Activated CD8-positive, alpha-beta memory T cell treated with anti-CD3 and anti-CD28 coated beads, Interleukin-2, amount 10 ng/mL, durations not matched to agents 7 days and 5 days (primary cell): ENCODE results near the gene GOLGA6L9. TPM values are rescaled to one million over a fixed set of nuclear protein-coding genes. Genes with fewer than 3 reads are reported as not detected.
"Not testable (repeated sequence)": the region's sequence is repeated elsewhere in the genome, so short reads cannot be mapped to it uniquely, and the experiment has no call there.

ENCODE experiments used
- ATAC-seq: fragments of 150-1000 bp; cut with Tn5 transposase; one replicate; pipeline ENCODE4 v1.10.0; 2021; ENCODE audit warnings: moderate library complexity
- CTCF ChIA-PET: fragments of 350-600 bp; sonication (Branson Sonifier 250); formaldehyde crosslinking; loops from one replicate; lab custom pipeline; 2021; ENCODE audit warnings: antibody characterized with exemption; lab: Charles Lee
- DNase-seq: peaks from one replicate; pipeline ENCODE4 v3.0.0-alpha.2; 2020
- H3K27ac Mint-ChIP-seq: one replicate; pipeline ENCODE4 v1.8.0; 2021; ENCODE audit warnings: mild to moderate bottlenecking, mixed read lengths
- H3K27me3 Mint-ChIP-seq: one replicate; pipeline ENCODE4 v1.8.0; 2021; ENCODE audit warnings: mixed read lengths
- H3K36me3 Mint-ChIP-seq: one replicate; pipeline ENCODE4 v1.8.0; 2021; ENCODE audit warnings: mild to moderate bottlenecking, mixed read lengths
- H3K4me1 Mint-ChIP-seq: one replicate; pipeline ENCODE4 v1.8.0; 2021; ENCODE audit warnings: mixed read lengths
- H3K4me3 Mint-ChIP-seq: one replicate; pipeline ENCODE4 v1.8.0; 2021; ENCODE audit warnings: mild to moderate bottlenecking, moderate library complexity, mixed read lengths
- H3K9me3 Mint-ChIP-seq: one replicate; pipeline ENCODE4 v1.8.0; 2022; ENCODE audit warnings: low read depth, mixed read lengths
- total RNA-seq, 2 experiments: library from RNA; stranded (reverse); gene quantifications; one replicate each; pipeline ENCODE4 v1.2.3, GENCODE V29; 2021

GOLGA6L9 gene, protein sequence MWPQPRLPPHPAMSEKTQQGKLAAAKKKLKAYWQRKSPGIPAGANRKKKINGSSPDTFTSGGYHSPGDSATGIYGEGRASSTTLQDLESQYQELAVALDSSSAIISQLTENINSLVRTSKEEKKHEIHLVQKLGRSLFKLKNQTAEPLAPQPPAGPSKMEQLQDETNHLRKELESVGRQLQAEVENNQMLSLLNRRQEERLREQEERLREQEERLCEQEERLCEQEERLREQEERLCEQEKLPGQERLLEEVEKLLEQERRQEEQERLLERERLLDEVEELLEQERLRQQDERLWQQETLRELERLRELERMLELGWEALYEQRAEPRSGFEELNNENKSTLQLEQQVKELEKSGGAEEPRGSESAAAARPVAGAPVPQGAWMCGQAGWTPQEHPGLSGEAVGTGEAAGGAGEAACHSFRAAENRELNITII
- total RNA-seq: 1 to 10 TPM; 1.1 to 2.9 TPM

DNA sequence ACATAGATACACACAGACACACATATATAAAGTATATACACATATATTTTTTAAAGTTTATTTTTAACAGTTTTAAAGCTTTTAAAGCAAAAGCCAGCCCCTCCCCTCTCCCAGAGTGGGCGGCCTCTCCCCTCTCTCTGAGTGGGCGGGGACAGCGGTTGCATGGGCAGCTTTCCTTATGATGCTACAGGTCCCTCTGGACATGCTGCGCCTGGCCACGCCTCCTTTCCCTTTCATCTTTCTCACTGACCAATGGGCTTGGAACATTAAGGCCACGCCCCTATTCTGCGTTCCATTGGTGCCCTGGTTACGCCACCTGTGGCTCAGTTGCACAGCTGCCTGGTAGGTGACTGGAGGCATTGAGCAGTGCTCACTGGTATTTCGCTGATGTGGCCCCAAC, at the start of gene GOLGA6L9:
TSS of gene GOLGA6L9 (plus strand) at position 124 of the 400 bp plus-strand sequence. CDS start at position 388, 264 bp downstream.
- H3K4me3 Mint-ChIP-seq, H3K9me3 Mint-ChIP-seq, H3K27ac Mint-ChIP-seq, DNase-seq, H3K36me3 Mint-ChIP-seq, ATAC-seq, H3K27me3 Mint-ChIP-seq, CTCF ChIA-PET, H3K4me1 Mint-ChIP-seq: not testable (repeated sequence)

DNA sequence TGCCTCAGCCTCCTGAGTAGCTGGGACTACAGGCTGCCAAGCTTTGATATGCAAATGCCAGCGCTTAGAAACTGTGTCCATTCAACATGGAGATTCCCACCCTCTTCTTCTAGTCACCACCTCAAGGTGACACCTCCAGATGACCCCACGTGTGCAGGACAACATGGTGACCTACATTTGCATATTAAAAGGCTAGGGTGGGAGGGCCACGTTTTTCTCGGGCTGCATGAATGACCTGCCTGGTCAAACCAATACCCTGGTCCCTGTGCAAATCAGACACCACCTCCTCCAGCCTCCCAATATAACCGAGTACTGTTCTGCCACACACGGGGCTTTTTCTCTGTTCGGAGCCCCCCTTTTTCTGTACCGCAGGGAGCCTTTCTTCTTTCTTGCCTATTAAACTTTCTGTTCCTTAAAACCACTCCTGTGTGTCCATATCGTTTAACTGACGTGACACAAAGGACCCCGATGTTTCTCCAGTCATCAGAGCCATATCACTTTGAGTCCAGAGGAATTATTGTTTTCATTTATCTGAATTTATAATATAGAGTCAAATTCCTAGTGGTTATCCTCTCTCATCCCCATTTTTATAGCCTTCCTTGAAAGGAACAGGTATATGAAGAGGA, 48.2 kb upstream of the GOLGA6L9 start:
- CTCF ChIA-PET, ATAC-seq, H3K9me3 Mint-ChIP-seq, H3K27ac Mint-ChIP-seq, H3K36me3 Mint-ChIP-seq, H3K4me1 Mint-ChIP-seq, H3K4me3 Mint-ChIP-seq, DNase-seq, H3K27me3 Mint-ChIP-seq: not testable (repeated sequence)

DNA sequence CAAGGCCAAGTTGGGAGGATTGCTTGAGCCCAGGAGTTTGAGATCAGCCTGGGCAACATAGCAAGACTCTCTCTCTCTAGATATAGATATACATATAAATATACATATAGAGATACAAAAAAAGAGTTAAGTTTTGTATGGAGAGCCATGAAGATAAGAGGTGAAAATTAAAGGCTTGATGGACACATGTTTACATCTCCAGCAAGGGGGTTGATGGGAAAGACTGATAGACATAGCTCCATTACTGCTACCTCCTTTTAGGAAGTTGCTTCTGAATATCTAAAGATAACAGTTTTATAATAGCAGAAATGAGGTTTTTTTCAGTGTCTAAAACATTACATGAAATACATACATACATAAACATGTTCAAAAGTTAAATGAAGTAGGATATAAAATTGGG, 42.4 kb upstream of the GOLGA6L9 start:
- H3K27ac Mint-ChIP-seq, CTCF ChIA-PET, DNase-seq, H3K4me3 Mint-ChIP-seq, H3K4me1 Mint-ChIP-seq, ATAC-seq, H3K27me3 Mint-ChIP-seq, H3K9me3 Mint-ChIP-seq, H3K36me3 Mint-ChIP-seq: not testable (repeated sequence)

DNA sequence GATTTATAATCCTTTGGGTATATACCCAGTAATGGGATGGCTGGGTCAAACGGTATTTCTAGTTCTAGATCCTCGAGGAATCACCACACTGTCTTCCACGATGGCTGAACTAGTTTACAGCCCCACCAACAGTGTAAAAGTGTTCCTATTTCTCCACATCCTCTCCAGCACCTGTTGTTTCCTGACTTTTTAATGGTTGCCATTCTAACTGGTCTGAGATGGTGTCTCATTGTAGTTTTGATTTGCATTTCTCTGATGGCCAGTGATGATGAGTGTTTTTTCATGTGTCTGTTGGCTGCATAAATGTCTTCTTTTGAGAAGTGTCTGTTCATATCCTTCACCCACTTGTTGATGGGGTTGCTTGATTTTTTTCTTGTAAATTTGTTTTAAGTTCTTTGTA, 39.5 kb upstream of the GOLGA6L9 start:
- H3K4me3 Mint-ChIP-seq, H3K36me3 Mint-ChIP-seq, H3K27me3 Mint-ChIP-seq, H3K9me3 Mint-ChIP-seq, ATAC-seq, H3K27ac Mint-ChIP-seq, CTCF ChIA-PET, H3K4me1 Mint-ChIP-seq, DNase-seq: not testable (repeated sequence)

DNA sequence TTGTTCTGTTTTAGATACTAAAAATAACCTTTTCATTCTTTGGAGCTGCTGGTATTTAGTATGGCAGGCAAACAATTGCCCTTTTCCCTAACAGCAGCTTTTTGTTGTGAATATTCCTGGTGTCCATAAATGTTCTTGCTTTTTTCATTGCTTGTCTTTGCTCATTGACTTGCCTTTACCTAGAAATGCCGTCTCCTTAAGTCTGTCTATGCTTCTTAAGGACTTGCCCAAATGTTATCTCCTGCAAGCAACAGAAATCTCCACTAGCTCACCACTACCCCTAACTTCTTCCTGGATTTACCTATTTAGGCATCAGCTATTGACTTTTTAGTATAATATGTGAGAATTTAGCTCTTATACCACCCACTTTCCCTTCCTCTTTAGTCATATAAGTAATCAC, 37.5 kb upstream of the GOLGA6L9 start:
- H3K4me3 Mint-ChIP-seq, ATAC-seq, DNase-seq, H3K27ac Mint-ChIP-seq, H3K9me3 Mint-ChIP-seq, H3K27me3 Mint-ChIP-seq, H3K4me1 Mint-ChIP-seq, CTCF ChIA-PET, H3K36me3 Mint-ChIP-seq: not testable (repeated sequence)

DNA sequence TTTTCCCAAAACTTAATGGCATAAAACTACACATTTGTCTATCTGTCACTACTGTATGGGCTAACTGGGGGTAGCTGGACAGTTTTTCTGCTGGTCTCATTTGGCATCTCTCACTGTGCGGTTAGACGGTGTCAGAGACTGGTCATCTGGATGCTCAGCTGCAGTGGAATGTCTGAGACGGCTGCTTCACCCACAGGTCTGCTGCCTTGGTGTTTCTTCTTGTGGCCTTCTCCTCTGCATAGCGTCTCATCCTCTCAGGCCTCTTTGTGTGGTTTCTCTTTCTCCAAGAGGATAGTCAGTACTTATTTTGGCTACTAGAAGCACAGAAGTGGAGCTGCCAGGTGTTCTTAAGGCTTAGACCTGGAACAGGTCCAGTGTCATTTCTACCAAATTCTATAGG, 35.9 kb upstream of the GOLGA6L9 start:
- peaks cover 10% of the 10 kb centered on the region for H3K4me1 Mint-ChIP-seq
- no peaks in the 10 kb centered on the region for H3K27me3 Mint-ChIP-seq
- ATAC-seq (no peak), DNase-seq (no peak)
- H3K27ac Mint-ChIP-seq: no peak overlapping the region
- H3K9me3 Mint-ChIP-seq: no peaks in the 10 kb centered on the region
- no peak overlapping the region for H3K4me3 Mint-ChIP-seq
- CTCF ChIA-PET: no interaction called here
- H3K36me3 Mint-ChIP-seq: peaks cover 4% of the 10 kb centered on the region

DNA sequence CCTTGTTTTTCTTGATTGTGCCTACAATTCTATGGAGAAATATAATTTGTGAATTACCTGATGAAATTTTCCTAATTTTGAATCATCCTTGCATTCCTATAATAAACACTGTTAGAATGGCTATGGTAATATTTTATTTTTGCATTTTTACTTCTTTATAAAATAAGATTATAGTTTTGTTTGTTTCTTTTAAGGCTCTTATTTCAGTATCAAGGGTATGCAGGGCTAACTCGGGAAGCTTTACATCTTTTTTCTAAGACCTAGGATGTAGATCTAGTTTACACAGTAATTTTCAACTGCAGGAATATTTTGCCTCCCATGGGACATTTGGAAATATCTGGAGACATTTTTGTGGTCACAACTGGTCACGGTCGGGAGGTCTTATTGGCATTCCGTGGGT, 33.8 kb upstream of the GOLGA6L9 start:
- H3K4me1 Mint-ChIP-seq: peaks cover 14% of the 10 kb centered on the region
- H3K4me3 Mint-ChIP-seq, H3K36me3 Mint-ChIP-seq, H3K27ac Mint-ChIP-seq, H3K9me3 Mint-ChIP-seq, CTCF ChIA-PET, ATAC-seq, H3K27me3 Mint-ChIP-seq, DNase-seq: not testable (repeated sequence)

DNA sequence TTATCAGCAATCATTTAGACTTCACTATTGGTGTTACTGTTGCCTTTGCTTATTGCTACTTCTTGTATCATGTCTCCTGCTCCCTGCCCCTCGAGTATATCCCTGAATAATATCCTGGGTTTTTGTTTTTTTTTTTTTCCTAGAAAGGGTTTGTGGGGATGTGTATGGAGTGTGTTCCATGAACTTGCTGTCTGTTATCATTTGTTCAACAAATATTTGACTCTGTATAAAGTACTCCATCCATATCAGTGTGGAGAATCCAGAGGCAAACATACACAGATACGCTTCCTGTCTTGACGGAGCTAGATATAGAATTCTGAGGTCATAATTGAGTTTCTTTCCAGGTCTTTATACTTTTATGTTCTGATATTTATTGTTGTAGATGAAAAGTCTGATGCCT, 31.8 kb upstream of the GOLGA6L9 start:
- H3K4me1 Mint-ChIP-seq: peaks cover 14% of the 10 kb centered on the region
- DNase-seq: no peak
- H3K9me3 Mint-ChIP-seq: no peaks in the 10 kb centered on the region
- no peak overlapping the region for H3K4me3 Mint-ChIP-seq
- H3K27me3 Mint-ChIP-seq: no peaks in the 10 kb centered on the region
- peaks cover 2% of the 10 kb centered on the region for H3K36me3 Mint-ChIP-seq
- CTCF ChIA-PET: no interaction called here
- H3K27ac Mint-ChIP-seq: no peak overlapping the region
- no peak for ATAC-seq

DNA sequence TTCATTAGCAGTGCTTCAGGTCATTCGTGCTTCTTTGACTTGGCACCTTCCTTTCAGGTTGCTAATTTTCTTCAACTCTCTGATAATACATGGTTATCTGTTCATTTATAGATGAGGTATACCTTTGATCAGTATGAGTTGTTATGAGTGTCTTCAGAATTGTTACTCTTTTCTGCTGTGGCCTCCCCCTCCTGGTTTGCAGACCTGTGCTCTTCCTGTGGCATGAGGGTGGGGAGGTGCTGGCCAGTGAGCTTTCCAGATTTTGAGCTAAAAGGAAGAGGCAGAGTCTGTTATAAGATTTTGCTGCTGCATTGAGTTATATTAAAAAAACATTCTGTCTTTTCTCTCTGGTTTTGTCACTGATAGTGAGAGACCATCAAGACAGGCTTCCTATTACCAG, 30.8 kb upstream of the GOLGA6L9 start:
- DNase-seq (no peak), ATAC-seq (no peak)
- no peak overlapping the region for H3K27ac Mint-ChIP-seq
- peaks cover 14% of the 10 kb centered on the region for H3K4me1 Mint-ChIP-seq
- peaks cover 2% of the 10 kb centered on the region for H3K36me3 Mint-ChIP-seq
- H3K9me3 Mint-ChIP-seq: no peaks in the 10 kb centered on the region
- CTCF ChIA-PET: no interaction called here
- H3K4me3 Mint-ChIP-seq: no peak overlapping the region
- H3K27me3 Mint-ChIP-seq: no peaks in the 10 kb centered on the region

DNA sequence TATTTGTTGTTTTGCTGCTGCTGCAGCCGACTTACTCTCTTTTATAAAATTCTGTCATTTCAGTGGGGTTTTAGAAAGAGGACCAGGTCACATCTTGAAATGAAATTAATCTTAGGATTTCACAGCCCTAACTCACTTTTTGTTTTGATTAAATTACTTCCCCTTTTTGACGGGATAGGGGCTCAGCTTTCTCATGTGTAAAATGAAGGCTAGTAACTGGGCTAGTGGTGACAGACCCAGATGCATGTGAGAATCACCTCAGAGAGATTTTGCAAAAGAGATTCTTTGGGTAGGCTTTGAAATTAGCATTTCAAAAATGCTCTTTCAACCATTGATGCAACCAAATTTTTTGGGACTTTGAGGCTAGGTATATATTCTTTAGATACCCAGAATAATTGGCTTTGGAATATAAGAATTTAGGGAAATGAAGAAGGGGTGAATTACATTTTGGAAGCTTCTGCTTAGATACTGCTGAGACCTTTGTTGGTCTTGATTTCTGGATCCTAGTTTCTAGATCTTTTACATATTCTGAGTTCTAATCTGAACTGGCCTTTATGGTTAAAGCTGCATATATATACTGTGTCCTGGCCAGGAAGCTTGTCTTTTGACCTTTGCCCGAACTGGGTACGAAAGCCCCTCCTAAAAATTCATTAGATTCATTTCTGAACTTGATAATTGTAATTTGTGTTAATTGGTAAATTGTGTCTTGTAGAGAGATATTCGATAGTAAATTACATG, 30.1 kb upstream of the GOLGA6L9 start:
- H3K36me3 Mint-ChIP-seq, H3K9me3 Mint-ChIP-seq, ATAC-seq, H3K27me3 Mint-ChIP-seq, DNase-seq, H3K4me3 Mint-ChIP-seq, CTCF ChIA-PET, H3K27ac Mint-ChIP-seq: not testable (repeated sequence)
- peaks cover 14% of the 10 kb centered on the region for H3K4me1 Mint-ChIP-seq

DNA sequence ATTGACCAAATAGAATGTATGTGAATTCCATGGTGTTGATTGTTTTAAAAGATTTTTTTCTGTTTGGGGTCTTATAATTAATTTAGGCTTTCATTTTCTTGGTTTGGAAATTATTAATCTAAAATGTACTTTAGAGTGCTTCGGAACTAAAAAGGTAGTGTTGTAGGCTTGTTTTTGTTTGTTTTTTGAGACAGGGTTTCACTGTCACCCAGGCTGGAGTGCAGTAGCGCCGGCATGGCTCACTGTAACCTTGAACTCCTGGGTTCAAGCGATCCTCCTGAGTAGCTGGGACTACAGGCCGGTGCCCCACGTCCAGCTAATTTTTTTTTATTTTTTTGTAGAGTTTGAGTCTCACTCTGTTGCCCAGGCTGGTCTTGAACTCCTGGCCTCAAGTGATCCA, 27.7 kb upstream of the GOLGA6L9 start:
- H3K36me3 Mint-ChIP-seq: peaks cover 10% of the 10 kb centered on the region

DNA sequence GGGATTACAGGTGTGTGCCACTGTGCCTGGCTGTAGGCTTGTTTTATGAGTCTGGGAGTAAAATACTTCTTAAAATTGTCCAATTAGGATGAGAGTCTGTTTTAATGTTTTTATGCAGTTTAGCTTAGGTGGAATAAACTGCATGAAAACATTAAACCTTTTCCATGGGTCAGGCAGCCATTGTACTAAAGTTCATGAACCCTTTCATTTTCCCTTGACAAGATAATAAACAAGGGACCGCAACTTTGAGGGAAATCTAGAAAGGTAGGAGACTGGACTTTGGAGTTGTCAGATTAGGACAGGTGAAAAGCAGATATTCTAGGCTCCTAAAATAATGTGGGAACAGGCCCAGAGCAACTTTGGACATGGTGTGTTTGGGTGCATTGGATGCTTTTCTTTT, 27.3 kb upstream of the GOLGA6L9 start:
- peaks cover 18% of the 10 kb centered on the region for H3K4me1 Mint-ChIP-seq
- not testable (repeated sequence) for H3K27me3 Mint-ChIP-seq

More for the DNA sequence above, 27.7 kb upstream of the GOLGA6L9 start:
- H3K27me3 Mint-ChIP-seq, H3K27ac Mint-ChIP-seq, ATAC-seq, CTCF ChIA-PET, DNase-seq, H3K4me3 Mint-ChIP-seq, H3K9me3 Mint-ChIP-seq: not testable (repeated sequence)
- H3K4me1 Mint-ChIP-seq: peaks cover 18% of the 10 kb centered on the region

DNA sequence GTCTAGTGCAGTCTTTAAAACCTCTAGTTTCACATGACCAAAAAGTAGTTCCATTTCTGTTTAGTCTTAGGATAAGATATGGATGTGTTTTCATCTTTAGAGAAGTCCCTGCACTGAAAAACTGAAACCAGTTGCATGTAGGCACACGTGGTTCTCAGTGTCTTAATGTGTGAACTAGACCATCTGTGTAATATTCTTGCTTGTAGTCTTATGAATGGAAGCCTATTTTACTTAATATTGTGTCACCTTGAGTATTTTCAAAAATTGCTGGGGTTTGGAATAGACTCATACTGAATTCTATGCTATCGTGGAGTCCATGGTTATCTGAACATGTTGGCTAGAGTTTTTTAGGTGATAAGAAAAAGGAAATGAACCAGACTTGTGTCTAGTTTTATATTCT, 23.4 kb upstream of the GOLGA6L9 start:
- H3K9me3 Mint-ChIP-seq, DNase-seq, H3K27ac Mint-ChIP-seq, H3K4me1 Mint-ChIP-seq, H3K27me3 Mint-ChIP-seq, ATAC-seq, CTCF ChIA-PET, H3K4me3 Mint-ChIP-seq: not testable (repeated sequence)
- H3K36me3 Mint-ChIP-seq: peaks cover 13% of the 10 kb centered on the region

More for the DNA sequence above, 27.3 kb upstream of the GOLGA6L9 start:
- H3K27ac Mint-ChIP-seq, ATAC-seq, H3K9me3 Mint-ChIP-seq, H3K4me3 Mint-ChIP-seq, DNase-seq, CTCF ChIA-PET: not testable (repeated sequence)
- peaks cover 10% of the 10 kb centered on the region for H3K36me3 Mint-ChIP-seq
